Measurements from ENCODE around the gene GLDN.
"Not testable (repeated sequence)": the region's sequence is repeated elsewhere in the genome, so short reads cannot be mapped to it uniquely, and the experiment has no call there.

GLDN gene

GRCh38 chr15:51446029-51446744 lies 104.7 kb downstream of the GLDN start:
- DNase-seq (ENCODE audit: low read depth), result not testable (repeated sequence)

GRCh38 chr15:51447855-51448621 lies 106.6 kb downstream of the GLDN start:
- no peak for DNase-seq (ENCODE audit: low read depth)

GRCh38 chr15:51448622-51449399 lies 107.4 kb downstream of the GLDN start:
- no peak for DNase-seq (ENCODE audit: low read depth)

GRCh38 chr15:51450001-51450400 lies 108.5 kb downstream of the GLDN start:
- no peak for DNase-seq (ENCODE audit: low read depth)
